Muscle layer of colon (tissue), 2 donors: ENCODE measurements around the gene TNC.

Source experiments
- H3K27ac ChIP-seq: one replicate; pipeline ENCODE4 v1.7.0; 2013; ENCODE audit warnings: low read depth, mild to moderate bottlenecking, low read length, moderate library complexity
- H3K27me3 ChIP-seq, 2 donors: one replicate each; pipeline ENCODE4 v1.7.0; 2013; ENCODE audit warnings: low read length in 2 of 2, mild to moderate bottlenecking in 2 of 2; ENCODE audit not compliant: insufficient read depth in 2 of 2, control insufficient read depth in 1 of 2
- H3K36me3 ChIP-seq: one replicate; pipeline ENCODE4 v1.7.0; 2013; ENCODE audit warnings: mild to moderate bottlenecking, low read length; ENCODE audit not compliant: insufficient read depth
- H3K4me1 ChIP-seq: one replicate; pipeline ENCODE4 v1.7.0; 2013; ENCODE audit warnings: mild to moderate bottlenecking, low read length; ENCODE audit not compliant: insufficient read depth
- H3K4me3 ChIP-seq, 2 donors: one replicate each; pipeline ENCODE4 v1.7.0; 2013; ENCODE audit warnings: low read length in 2 of 2, low read depth in 1 of 2, mild to moderate bottlenecking in 1 of 2, moderate library complexity in 1 of 2
- H3K9ac ChIP-seq: one replicate; pipeline ENCODE4 v1.7.0; 2013; ENCODE audit warnings: low read length
- H3K9me3 ChIP-seq: one replicate; pipeline ENCODE4 v1.7.0; 2013; ENCODE audit warnings: mild to moderate bottlenecking, low read length
- donor health status: abdominal sarcoma.
- donor health status: Adenocarcinoma of cecum.

TNC gene

GRCh38 chr9:115115117-115115880 is 2.7 kb downstream of the TNC start:
- Histone ChIP-seq H3K4me1 (peaks cover 42% of the 10 kb centered on the region), H3K27me3 (no peaks in the 10 kb centered on the region), H3K27ac (peak overlapping the region; percentile 92)

GRCh38 chr9:115114546-115114945 is 3.4 kb downstream of the TNC start:
- H3K36me3 ChIP-seq, result peaks cover 18% of the 10 kb centered on the region
- no peaks in the 10 kb centered on the region for H3K27me3 ChIP-seq
- no peaks in the 10 kb centered on the region for H3K9me3 ChIP-seq
- peak overlapping the region; percentile 92 for H3K27ac ChIP-seq
- H3K9ac ChIP-seq, result peak overlapping the region; percentile 74
- H3K4me1 ChIP-seq, result peaks cover 44% of the 10 kb centered on the region
- peak overlapping the region; percentile 11 to 85 for H3K4me3 ChIP-seq

More at GRCh38 chr9:115115117-115115880, 2.7 kb downstream of the TNC start:
- H3K36me3 ChIP-seq, result peaks cover 15% of the 10 kb centered on the region
- H3K4me3 ChIP-seq, result peak overlapping the region in 1 of 2 donors; percentile 85
- H3K9ac ChIP-seq, result peak overlapping the region; percentile 74
- H3K9me3 ChIP-seq, result no peaks in the 10 kb centered on the region

GRCh38 chr9:115114084-115114483 is 3.9 kb downstream of the TNC start:
- Histone ChIP-seq H3K4me3 (peak overlapping the region; percentile 11 to 32), H3K36me3 (peaks cover 21% of the 10 kb centered on the region), H3K9me3 (no peaks in the 10 kb centered on the region), H3K27me3 (no peaks in the 10 kb centered on the region), H3K4me1 (peaks cover 39% of the 10 kb centered on the region), H3K27ac (peak overlapping the region; percentile 92), H3K9ac (peak overlapping the region; percentile 74)

- Histone ChIP-seq H3K36me3 (peaks cover 36% of the 10 kb centered on the region), H3K27ac (peak overlapping the region; percentile 21), H3K4me3 (no peak overlapping the region), H3K4me1 (peaks cover 50% of the 10 kb centered on the region), H3K9ac (no peak overlapping the region), H3K9me3 (no peaks in the 10 kb centered on the region), H3K27me3 (no peaks in the 10 kb centered on the region)
These were observed 6.1 kb downstream of the TNC start for GRCh38 chr9:115111874-115112273.

- H3K27ac ChIP-seq, result no peak overlapping the region
- H3K36me3 ChIP-seq, result peaks cover 30% of the 10 kb centered on the region
- H3K27me3 ChIP-seq, result no peaks in the 10 kb centered on the region
- H3K9ac ChIP-seq, result no peak overlapping the region
- no peaks in the 10 kb centered on the region for H3K9me3 ChIP-seq
- H3K4me3 ChIP-seq, result no peak overlapping the region
- peaks cover 61% of the 10 kb centered on the region for H3K4me1 ChIP-seq
These were observed 8.5 kb downstream of the TNC start for GRCh38 chr9:115109486-115109885.

- peaks cover 60% of the 10 kb centered on the region for H3K4me1 ChIP-seq
- no peak overlapping the region for H3K9ac ChIP-seq
- no peak overlapping the region for H3K4me3 ChIP-seq
- peaks cover 26% of the 10 kb centered on the region for H3K36me3 ChIP-seq
- no peak overlapping the region for H3K27ac ChIP-seq
- no peaks in the 10 kb centered on the region for H3K9me3 ChIP-seq
- H3K27me3 ChIP-seq, result no peaks in the 10 kb centered on the region
These were observed 10.3 kb downstream of the TNC start for GRCh38 chr9:115107701-115108100.

GRCh38 chr9:115106642-115107041 is 11.3 kb downstream of the TNC start:
- Histone ChIP-seq H3K4me3 (no peak overlapping the region), H3K9me3 (no peaks in the 10 kb centered on the region), H3K27me3 (no peaks in the 10 kb centered on the region), H3K9ac (no peak overlapping the region), H3K36me3 (peaks cover 21% of the 10 kb centered on the region), H3K4me1 (peaks cover 64% of the 10 kb centered on the region), H3K27ac (peak overlapping the region; percentile 57)

- Histone ChIP-seq H3K36me3 (peaks cover 21% of the 10 kb centered on the region), H3K27ac (peak overlapping the region; percentile 57), H3K9me3 (no peaks in the 10 kb centered on the region), H3K9ac (no peak overlapping the region), H3K4me3 (no peak overlapping the region), H3K27me3 (no peaks in the 10 kb centered on the region), H3K4me1 (peaks cover 68% of the 10 kb centered on the region)
These were observed 12.0 kb downstream of the TNC start for GRCh38 chr9:115106001-115106400.

- peaks cover 21% of the 10 kb centered on the region for H3K36me3 ChIP-seq
- H3K4me3 ChIP-seq, result no peak overlapping the region
- no peak overlapping the region for H3K9ac ChIP-seq
- H3K4me1 ChIP-seq, result peaks cover 68% of the 10 kb centered on the region
- no peaks in the 10 kb centered on the region for H3K27me3 ChIP-seq
- H3K27ac ChIP-seq, result no peak overlapping the region
- no peaks in the 10 kb centered on the region for H3K9me3 ChIP-seq
These were observed 13.0 kb downstream of the TNC start for GRCh38 chr9:115104908-115105307.

- H3K27ac ChIP-seq, result peak overlapping the region; percentile 38
- no peaks in the 10 kb centered on the region for H3K27me3 ChIP-seq
- H3K36me3 ChIP-seq, result peaks cover 13% of the 10 kb centered on the region
- H3K4me1 ChIP-seq, result peaks cover 75% of the 10 kb centered on the region
- no peak overlapping the region for H3K9ac ChIP-seq
- no peaks in the 10 kb centered on the region for H3K9me3 ChIP-seq
- no peak overlapping the region for H3K4me3 ChIP-seq
These were observed 14.0 kb downstream of the TNC start for GRCh38 chr9:115103746-115104477.

- Histone ChIP-seq H3K9ac (no peak overlapping the region), H3K27ac (peak overlapping the region; percentile 67), H3K36me3 (no peaks in the 10 kb centered on the region), H3K4me3 (no peak overlapping the region), H3K4me1 (peaks cover 67% of the 10 kb centered on the region), H3K27me3 (no peaks in the 10 kb centered on the region), H3K9me3 (no peaks in the 10 kb centered on the region)
These were observed 18.1 kb downstream of the TNC start for GRCh38 chr9:115099901-115100300.
